ENCODE data around the gene KLHL7.

KLHL7 gene

GRCh38 chr7:23212395-23212794 is 106.8 kb downstream of the KLHL7 start:
- Histone ChIP-seq H3K4me1 (ENCODE audit: low read length) (peaks cover 9% of the 10 kb centered on the region), H3K36me3 (replicated peaks; ENCODE audit: low read depth, low read length) (no peaks in the 10 kb centered on the region), H3K9ac (ENCODE audit: low read length) (no peak overlapping the region), H4K20me1 (ENCODE audit: insufficient read depth, low read length) (no peaks in the 10 kb centered on the region), H3K79me2 (ENCODE audit: low read length) (no peaks in the 10 kb centered on the region), H3K9me3 (ENCODE audit: insufficient read depth, low read length) (no peaks in the 10 kb centered on the region), H2AFZ (ENCODE audit: low read depth, low read length) (no peak overlapping the region), H3K4me3 (ENCODE audit: low read length) (no peak overlapping the region), H3K27ac (ENCODE audit: low read length) (no peak overlapping the region), H3K27me3 (ENCODE audit: low read depth, low read length) (no peaks in the 10 kb centered on the region), H3K4me2 (ENCODE audit: low read length) (no peak overlapping the region)
- TF ChIP-seq CTCF (IDR thresholded peaks at IDR 0.05; ENCODE audit: low read depth, low read length) (no peak), EZH2phosphoT487 (IDR thresholded peaks at IDR 0.05; ENCODE audit: low read depth) (no peak)

GRCh38 chr7:23212841-23213240 is 107.3 kb downstream of the KLHL7 start:
- TF ChIP-seq CTCF (IDR thresholded peaks at IDR 0.05; ENCODE audit: low read depth, low read length) (no peak), EZH2phosphoT487 (IDR thresholded peaks at IDR 0.05; ENCODE audit: low read depth) (no peak)
- Histone ChIP-seq H4K20me1 (ENCODE audit: insufficient read depth, low read length) (no peaks in the 10 kb centered on the region), H3K27me3 (ENCODE audit: low read depth, low read length) (no peaks in the 10 kb centered on the region), H3K9ac (ENCODE audit: low read length) (no peak overlapping the region), H2AFZ (ENCODE audit: low read depth, low read length) (no peak overlapping the region), H3K4me3 (ENCODE audit: low read length) (no peak overlapping the region), H3K79me2 (ENCODE audit: low read length) (no peaks in the 10 kb centered on the region), H3K27ac (ENCODE audit: low read length) (no peak overlapping the region), H3K9me3 (ENCODE audit: insufficient read depth, low read length) (no peaks in the 10 kb centered on the region), H3K36me3 (replicated peaks; ENCODE audit: low read depth, low read length) (no peaks in the 10 kb centered on the region), H3K4me2 (ENCODE audit: low read length) (no peak overlapping the region), H3K4me1 (ENCODE audit: low read length) (peaks cover 9% of the 10 kb centered on the region)

GRCh38 chr7:23213755-23214154 is 108.2 kb downstream of the KLHL7 start:
- no peaks in the 10 kb centered on the region for H3K9me3 ChIP-seq (ENCODE audit: insufficient read depth, low read length)
- no peak overlapping the region for H3K27ac ChIP-seq (ENCODE audit: low read length)
- no peak overlapping the region for H3K4me3 ChIP-seq (ENCODE audit: low read length)
- no peak overlapping the region for H3K9ac ChIP-seq (ENCODE audit: low read length)
- no peaks in the 10 kb centered on the region for H3K36me3 ChIP-seq (replicated peaks; ENCODE audit: low read depth, low read length)
- no peak overlapping the region for H2AFZ ChIP-seq (ENCODE audit: low read depth, low read length)
- TF ChIP-seq EZH2phosphoT487 (IDR thresholded peaks at IDR 0.05; ENCODE audit: low read depth) (no peak), CTCF (IDR thresholded peaks at IDR 0.05; ENCODE audit: low read depth, low read length) (no peak)
- no peaks in the 10 kb centered on the region for H4K20me1 ChIP-seq (ENCODE audit: insufficient read depth, low read length)
- H3K4me2 ChIP-seq (ENCODE audit: low read length), result no peak overlapping the region
- H3K27me3 ChIP-seq (ENCODE audit: low read depth, low read length), result no peaks in the 10 kb centered on the region
- no peaks in the 10 kb centered on the region for H3K79me2 ChIP-seq (ENCODE audit: low read length)
- H3K4me1 ChIP-seq (ENCODE audit: low read length), result no peaks in the 10 kb centered on the region

GRCh38 chr7:23214423-23214822 is 108.8 kb downstream of the KLHL7 start:
- no peak overlapping the region for H2AFZ ChIP-seq (ENCODE audit: low read depth, low read length)
- TF ChIP-seq EZH2phosphoT487 (IDR thresholded peaks at IDR 0.05; ENCODE audit: low read depth), result no peak
- TF ChIP-seq CTCF (IDR thresholded peaks at IDR 0.05; ENCODE audit: low read depth, low read length), result no peak
- H3K27me3 ChIP-seq (ENCODE audit: low read depth, low read length), result no peaks in the 10 kb centered on the region

More at GRCh38 chr7:23214423-23214822, 108.8 kb downstream of the KLHL7 start:
- Histone ChIP-seq H3K9ac (ENCODE audit: low read length) (no peak overlapping the region), H3K4me2 (ENCODE audit: low read length) (no peak overlapping the region), H3K36me3 (replicated peaks; ENCODE audit: low read depth, low read length) (no peaks in the 10 kb centered on the region), H4K20me1 (ENCODE audit: insufficient read depth, low read length) (no peaks in the 10 kb centered on the region), H3K4me3 (ENCODE audit: low read length) (no peak overlapping the region), H3K79me2 (ENCODE audit: low read length) (no peaks in the 10 kb centered on the region), H3K9me3 (ENCODE audit: insufficient read depth, low read length) (no peaks in the 10 kb centered on the region), H3K27ac (ENCODE audit: low read length) (no peak overlapping the region), H3K4me1 (ENCODE audit: low read length) (no peaks in the 10 kb centered on the region)
